NOMO-1 treated with DMSO at 0.1 percent for 48 hours (cell line): ENCODE data around the gene DBNDD1.
"Not testable (repeated sequence)": the region's sequence is repeated elsewhere in the genome, so short reads cannot be mapped to it uniquely, and the experiment has no call there.

ENCODE experiments used
- DNase-seq: peaks from one replicate; lab custom pipeline; 2025; ENCODE audit not compliant: unreplicated experiment; lab: John Stamatoyannopoulos, UW

Gene DBNDD1

GRCh38 chr16:90018652-90019542 is at the start of gene DBNDD1:
Gene DBNDD1, minus strand, starts transcription at chr16:90019456. Its CDS starts 115 bp downstream, at chr16:90019341.
- DNase-seq, result no peak

GRCh38 chr16:90061437-90061836 is 42.2 kb upstream of the DBNDD1 start:
- no peak for DNase-seq

DNA sequence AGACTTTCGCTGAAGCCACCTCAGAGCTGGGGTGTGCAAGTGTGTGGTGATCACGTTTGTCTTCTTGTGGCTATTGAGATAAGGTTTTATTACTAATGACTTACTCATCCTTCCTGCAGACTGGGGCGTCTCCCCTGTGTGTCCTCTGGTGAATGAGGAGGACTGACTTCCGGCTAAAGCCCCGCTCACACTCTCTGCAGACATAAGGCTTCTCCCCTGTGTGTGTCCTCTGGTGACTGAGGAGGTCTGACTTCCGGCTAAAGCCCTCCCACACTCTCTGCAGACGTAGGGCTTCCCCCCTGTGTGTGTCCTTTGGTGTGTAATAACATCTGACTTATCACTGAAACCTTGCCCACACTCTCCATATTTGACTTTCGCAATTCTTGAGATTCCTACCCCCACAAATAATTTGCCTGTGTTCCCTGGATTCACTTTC is 38.5 kb upstream of the DBNDD1 start:
- DNase-seq, result peak; percentile 72

GRCh38 chr16:90056521-90056920 is 37.3 kb upstream of the DBNDD1 start:
- not testable (repeated sequence) for DNase-seq

DNA sequence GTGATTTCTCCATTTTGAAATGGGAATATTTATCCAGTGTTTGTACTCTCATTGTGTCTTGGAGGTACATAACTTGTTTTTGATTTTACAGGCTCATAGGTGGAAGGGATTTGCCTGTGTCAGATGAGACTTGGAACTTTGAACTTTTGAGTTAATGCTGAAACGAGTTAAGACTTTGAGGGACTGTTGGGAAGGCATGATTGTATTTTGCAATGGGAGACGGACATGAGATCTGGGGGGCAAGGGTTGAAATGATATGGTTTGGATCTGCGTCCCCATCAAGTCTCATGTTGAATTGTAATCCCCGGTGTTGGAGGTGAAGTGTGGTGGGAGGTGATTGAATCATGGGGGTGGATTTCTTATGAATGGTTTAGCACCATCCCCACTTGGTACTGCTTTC is 36.1 kb upstream of the DBNDD1 start:
- no peak for DNase-seq

GRCh38 chr16:90054554-90054953 is 35.3 kb upstream of the DBNDD1 start:
- DNase-seq, result no peak

GRCh38 chr16:90053902-90054500 is 34.7 kb upstream of the DBNDD1 start:
- DNase-seq, result peak; percentile 37

- DNase-seq, result no peak
Observed at GRCh38 chr16:90050969-90051368, 31.7 kb upstream of the DBNDD1 start.

- no peak for DNase-seq
Observed at GRCh38 chr16:90048737-90049330, 29.6 kb upstream of the DBNDD1 start.

- no peak for DNase-seq
Observed at GRCh38 chr16:90048347-90048722, 29.1 kb upstream of the DBNDD1 start.

- DNase-seq, result no peak
Observed at GRCh38 chr16:90047714-90048346, 28.6 kb upstream of the DBNDD1 start.

GRCh38 chr16:90046971-90047713 is 27.9 kb upstream of the DBNDD1 start:
- no peak for DNase-seq

GRCh38 chr16:90046122-90046970 is 27.1 kb upstream of the DBNDD1 start:
- no peak for DNase-seq

DNA sequence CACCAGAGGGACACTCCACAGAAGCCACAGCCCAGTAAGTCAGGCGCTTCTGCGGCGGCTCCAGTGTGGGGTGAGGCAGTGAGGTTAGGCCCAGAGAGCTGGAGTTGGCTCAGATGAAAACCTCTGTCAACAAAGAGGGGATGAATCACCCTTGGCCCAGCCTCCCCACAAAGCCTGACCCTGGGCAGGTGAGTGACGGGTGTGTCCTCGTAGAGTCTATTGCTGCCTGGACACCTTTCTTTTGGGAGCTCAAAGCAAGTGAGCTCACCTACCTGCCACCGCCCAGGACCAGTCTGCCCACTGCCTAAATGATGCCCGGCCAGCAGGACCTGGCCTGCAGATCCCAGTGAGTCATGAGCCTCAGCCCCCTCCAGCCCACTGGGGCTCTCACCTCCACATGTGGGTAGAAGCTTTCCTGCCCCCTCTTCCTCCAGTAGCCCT is 24.9 kb upstream of the DBNDD1 start:
- no peak for DNase-seq

DNA sequence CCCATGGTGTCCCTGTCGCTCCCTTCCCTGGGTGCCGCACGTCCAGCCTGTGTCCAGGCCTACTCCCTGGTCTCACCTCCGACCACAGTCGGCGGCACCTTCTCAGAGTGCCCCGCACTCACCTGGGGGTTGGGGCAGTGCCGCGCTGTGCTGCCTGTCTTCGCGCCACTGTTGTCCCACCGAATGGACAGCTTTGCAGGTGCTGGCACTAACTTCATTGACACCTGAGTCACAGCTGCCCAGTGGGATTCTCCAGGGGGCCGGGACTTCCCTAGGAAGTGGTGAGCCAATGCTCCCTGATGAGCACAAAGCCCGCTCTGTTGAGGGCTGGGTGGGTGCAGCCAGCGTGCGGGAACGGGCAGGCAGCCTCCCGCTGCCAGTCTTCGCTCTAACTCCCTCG is 24.3 kb upstream of the DBNDD1 start:
- DNase-seq, result no peak

GRCh38 chr16:90042946-90043514 is 23.8 kb upstream of the DBNDD1 start:
- no peak for DNase-seq

- DNase-seq, result no peak
Observed at GRCh38 chr16:90041896-90042473, 22.7 kb upstream of the DBNDD1 start.

DNA sequence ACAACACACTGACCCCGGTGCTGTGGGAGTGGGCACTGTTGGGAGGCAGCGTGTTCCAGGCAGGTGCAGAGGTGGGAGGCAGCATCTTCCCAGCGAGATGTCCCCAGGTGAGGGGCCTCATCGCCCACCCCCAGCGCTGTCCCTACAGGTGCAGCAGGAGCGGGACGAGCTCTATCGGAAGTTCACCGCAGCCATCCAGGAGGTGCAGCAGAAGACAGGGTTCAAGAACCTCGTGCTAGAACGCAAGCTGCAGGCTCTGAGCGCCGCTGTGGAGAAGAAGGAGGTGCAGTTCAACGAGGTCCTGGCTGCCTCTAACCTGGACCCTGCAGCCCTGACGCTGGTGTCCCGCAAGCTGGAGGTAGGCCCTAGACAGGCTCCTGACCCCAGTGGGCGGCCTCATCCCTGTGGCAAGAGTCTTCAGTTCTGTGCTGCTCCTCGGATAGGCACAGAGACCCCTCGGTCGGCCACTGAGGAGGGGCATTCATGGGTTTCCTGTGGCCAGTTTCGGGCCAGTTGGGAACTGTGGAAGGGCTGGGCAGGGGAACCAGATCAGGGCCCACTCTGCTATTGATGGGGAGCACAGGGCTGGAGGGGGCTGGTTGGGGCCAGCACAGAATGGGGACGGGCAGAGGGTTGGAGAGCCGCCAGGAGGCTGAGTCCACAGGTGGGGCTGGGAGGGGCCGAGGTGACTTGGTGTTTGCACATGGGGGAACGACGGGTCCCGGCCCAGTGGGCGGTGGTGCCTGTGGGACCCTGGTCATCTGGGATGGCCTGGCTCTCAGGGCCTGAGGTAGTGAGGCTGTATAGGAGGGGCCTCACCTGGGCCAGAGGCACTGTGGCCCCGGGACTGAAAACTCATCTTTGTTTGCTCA is 21.1 kb upstream of the DBNDD1 start:
- no peak for DNase-seq
